Endothelial cell of umbilical vein (primary cell): ENCODE measurements around the gene ASL. TPM values are rescaled to one million over a fixed set of nuclear protein-coding genes. Genes with fewer than 3 reads are reported as not detected.
"Not testable (repeated sequence)": the region's sequence is repeated elsewhere in the genome, so short reads cannot be mapped to it uniquely, and the experiment has no call there.

Experiments
- Bru-seq: library from RNA; stranded (reverse); fragments of 400-500 nt; gene quantifications from one replicate; lab custom pipeline; 2021; lab: Mats Ljungman, UMichigan
- BruChase-seq, 2 experiments: library from RNA; stranded (reverse); fragments of 400-500 nt; gene quantifications; one replicate each; lab custom pipeline; 2021; lab: Mats Ljungman, UMichigan
- BruUV-seq: library from RNA; stranded (reverse); fragments of 400-500 nt; replicated peaks from 2 replicates; lab custom pipeline; 2021; lab: Mats Ljungman, UMichigan
- CTCF ChIA-PET: fragments of 300-600, 350-600 bp; sonication (Branson Sonifier 250); formaldehyde crosslinking; loops from one replicate; lab custom pipeline; 2021; ENCODE audit warnings: antibody characterized with exemption, inconsistent platforms; lab: Charles Lee
- POLR2A ChIA-PET: fragments of 300-600, 350-600 bp; sonication (Branson Sonifier 250); formaldehyde crosslinking; loops from one replicate; lab custom pipeline; 2021; ENCODE audit warnings: antibody characterized with exemption, inconsistent platforms; lab: Charles Lee
- DNase-seq: peaks from one replicate; pipeline ENCODE4 v3.0.0-alpha.2; 2011; ENCODE audit warnings: low read depth, low spot score
- FAIRE-seq: peaks from 2 replicates; lab custom pipeline; 2011; peaks lifted over from hg19 to GRCh38; lab: Jason Lieb, UNC
- H2AFZ ChIP-seq: 2 replicates; pipeline ENCODE4 v1.6.0; 2012; ENCODE audit warnings: low read depth, low read length, control low read depth, inconsistent platforms
- H3K27ac ChIP-seq: 2 replicates; pipeline ENCODE4 v1.5.1; 2011; ENCODE audit warnings: low read depth, mild to moderate bottlenecking, control low read depth, low read length, moderate library complexity; ENCODE audit not compliant: insufficient read depth
- H3K27me3 ChIP-seq, 2 experiments: 2 replicates each; pipeline versions ENCODE4 v1.6.0 to v1.6.1; 2011; ENCODE audit warnings: low read length in 2 of 2, mixed read lengths in 1 of 2; ENCODE audit not compliant: control insufficient read depth in 2 of 2, insufficient read depth in 2 of 2
- H3K36me3 ChIP-seq, 2 experiments: 2 replicates in 1 of 2; 3 replicates in 1 of 2; pipeline ENCODE4 v1.5.1; 2011; ENCODE audit warnings: low read length in 2 of 2, mild to moderate bottlenecking in 1 of 2, moderate library complexity in 1 of 2; ENCODE audit not compliant: control insufficient read depth in 2 of 2, insufficient read depth in 2 of 2; ENCODE audit errors: extremely low read depth in 1 of 2
- H3K4me1 ChIP-seq: 3 replicates; pipeline ENCODE4 v1.5.1; 2011; ENCODE audit warnings: mild to moderate bottlenecking, low read length; ENCODE audit not compliant: control insufficient read depth, insufficient read depth; ENCODE audit errors: extremely low read depth
- H3K4me2 ChIP-seq: 2 replicates; pipeline ENCODE4 v1.6.1; 2011; ENCODE audit warnings: low read length, control low read depth, mixed read lengths; ENCODE audit not compliant: insufficient read depth
- H3K4me3 ChIP-seq, 3 experiments: fragments of 200-600 bp in 1 of 3; sonication (generic), shearing (Covaris generic) in 1 of 3; replicated peaks in 1 of 3; 2 replicates each; pipeline ENCODE4 v1.5.1; 2011 to 2016; ENCODE audit warnings: control low read depth in 3 of 3, low read length in 3 of 3, mild to moderate bottlenecking in 2 of 3, inconsistent platforms in 1 of 3, low read depth in 1 of 3, moderate library complexity in 1 of 3; ENCODE audit not compliant: insufficient read depth in 1 of 3
- H3K79me2 ChIP-seq: 2 replicates; pipeline ENCODE4 v1.6.0; 2012; ENCODE audit warnings: low read length, inconsistent platforms; ENCODE audit not compliant: control insufficient read depth, insufficient read depth
- H3K9ac ChIP-seq: replicated peaks from 2 replicates; pipeline ENCODE3; 2011; ENCODE audit warnings: low read length, control low read depth; ENCODE audit not compliant: insufficient read depth; ENCODE audit errors: extremely low read depth
- H3K9me1 ChIP-seq: replicated peaks from 3 replicates; pipeline ENCODE4 v1.6.0; 2011; ENCODE audit warnings: mild to moderate bottlenecking, low read length; ENCODE audit not compliant: control insufficient read depth, insufficient read depth; ENCODE audit errors: extremely low read depth
- H3K9me3 ChIP-seq: replicated peaks from 2 replicates; pipeline ENCODE4 v1.5.1; 2012; ENCODE audit warnings: low read length, inconsistent platforms; ENCODE audit not compliant: control insufficient read depth, insufficient read depth
- H4K20me1 ChIP-seq: replicated peaks from 2 replicates; pipeline ENCODE3; 2011; ENCODE audit warnings: mild to moderate bottlenecking, low read length; ENCODE audit not compliant: control insufficient read depth, insufficient read depth; ENCODE audit errors: extremely low read depth
- MAX ChIP-seq: IDR thresholded peaks from 2 replicates; pipeline ENCODE4 v1.6.1; 2011; ENCODE audit not compliant: insufficient read depth, insufficient read length
- MYC ChIP-seq: IDR thresholded peaks from one replicate; pipeline ENCODE4 v1.6.1; 2011; ENCODE audit warnings: mild to moderate bottlenecking, low read depth, low read length
- POLR2A ChIP-seq: IDR thresholded peaks from 2 replicates; pipeline ENCODE4 v1.6.1; 2012; ENCODE audit warnings: low read depth, mild to moderate bottlenecking, control low read depth, low read length
- POLR2AphosphoS5 ChIP-seq: IDR thresholded peaks from 2 replicates; pipeline ENCODE4 v1.6.1; 2012; ENCODE audit warnings: low read depth, mild to moderate bottlenecking, control low read depth, low read length, moderate library complexity; ENCODE audit not compliant: insufficient read depth
- dilution Hi-C: fragments of 300-500 bp; cut with MboI; formaldehyde crosslinking; loops from one replicate; pipeline ENCODE4 v1.15.0; 2019; ENCODE audit warnings: low sequenced_read_pairs; ENCODE audit not compliant: extremely low pct_ligation_motif_present
- intact Hi-C: fragments of 100-400 bp; cut with micrococcal nuclease; formaldehyde crosslinking; loops from one replicate; pipeline ENCODE4 v1.10.0; 2022
- long read RNA-seq: library from polyadenylated mRNA; stranded (forward); transcript quantifications from one replicate; pipeline ENCODE4 v2.0.0, GENCODE V29; 2021
- polyA minus RNA-seq, 3 experiments: library from RNA; depleted of rRNA, polyadenylated mRNA; stranded (reverse); fragments of >200 nt; gene quantifications; 1 replicate in 1 of 3; 2 replicates in 2 of 3; pipeline ENCODE4 v1.2.3, GENCODE V29; 2011
- polyA plus RNA-seq, 4 experiments: library from polyadenylated mRNA; depleted of rRNA in 3 of 4; stranded (reverse) in 3 of 4; unstranded in 1 of 4; fragments of >200 nt; gene quantifications; 2 replicates each; pipeline versions ENCODE4 v1.2.1 to v1.2.3, GENCODE V29; 2011 to 2012; ENCODE audit warnings: missing spikeins in 1 of 4
- total RNA-seq: library from RNA; stranded (reverse); gene quantifications from 2 replicates; pipeline ENCODE4 v1.2.3, GENCODE V29; 2021

ASL gene
- total RNA-seq (48.4 and 50.5 TPM in 2 replicates), polyA plus RNA-seq (57.8 and 62.4 TPM in 2 replicates), polyA minus RNA-seq (33.8 and 37.0 TPM in 2 replicates), Bru-seq, nascent RNA (percentile 55 among the genes with signal in this experiment), BruChase-seq, experiment 1, labeled RNA remaining after a 6-hour chase (percentile 57 among the genes with signal in this experiment), BruChase-seq, experiment 2, labeled RNA remaining after a 2-hour chase (percentile 61 among the genes with signal in this experiment)
- polyA plus RNA-seq (2011; cell fraction: cytosol; rRNA removed): 41.1 and 45.6 TPM in 2 replicates
- polyA plus RNA-seq (2011; cell fraction: nucleus; rRNA removed): 104 and 108 TPM in 2 replicates
- polyA plus RNA-seq (2012): 35.0 and 38.4 TPM in 2 replicates
- 19.5 TPM for polyA minus RNA-seq (2011; cell fraction: cytosol; rRNA and poly(A)+ RNA removed)
- polyA minus RNA-seq (2011; cell fraction: nucleus; rRNA and poly(A)+ RNA removed): 15.5 and 31.3 TPM in 2 replicates
- long read RNA-seq, transcript ASL-205 (16 exons, 1,622 nt): major isoform, 56 of 357 reads
- long read RNA-seq, transcript ASL-201 (17 exons, 2,143 nt): minor isoform, 30 of 357 reads
- long read RNA-seq, transcript ASL-203 (15 exons, 1,765 nt): minor isoform, 11 of 357 reads
- long read RNA-seq, partial matches to known transcripts: 226 of 357 reads
- long read RNA-seq, other reads (novel, unspliced or antisense): 31 of 357 reads

- CTCF ChIA-PET: interaction anchor here (0.5 to 1.4 kb wide), 3 partner anchors 45 to 769 kb away, joined by 3 to 8 read pairs (median 3); no protein-coding TSS in a partner anchor
- Histone ChIP-seq H3K4me2 (peak within 1 kb of the TSS; percentile 63), H3K27ac (peak within 1 kb of the TSS; percentile 61), H3K4me3 (peak within 1 kb of the TSS; percentile 59 to 88 (median 75)), H3K9me1 (no peaks in the 10 kb centered on the region), H2AFZ (peak within 1 kb of the TSS; percentile 90), H4K20me1 (no peaks in the 10 kb centered on the region), H3K4me1 (peaks cover 11% of the 10 kb centered on the region), H3K9me3 (no peaks in the 10 kb centered on the region), H3K79me2 (peaks cover 14% of the 10 kb centered on the region), H3K27me3 (no peaks in the 10 kb centered on the region), H3K36me3 (peaks cover 0 to 2% of the 10 kb centered on the region in 2 experiments), H3K9ac (peak within 1 kb of the TSS; percentile 82)
- TSS peak; percentile 66 for BruUV-seq
- FAIRE-seq: peak; percentile 96
- POLR2A ChIA-PET: interaction anchor here (0.6 kb wide), 2 partner anchors 9 to 39 kb away, joined by 3 to 4 read pairs; partner anchors contain the start of gene CRCP
- peak; percentile 57 for TF ChIP-seq MAX
- TF ChIP-seq MYC: no peak
- TF ChIP-seq POLR2AphosphoS5: peak; percentile 92
- peak; percentile 86 for TF ChIP-seq POLR2A
- intact Hi-C loops: loop anchor here (1.0 kb wide), 2 partner anchors 45 to 417 kb away; no protein-coding TSS in a partner anchor
- DNase-seq: peak; percentile 93
- dilution Hi-C loops: no loop called here
Observed at GRCh38 chr7:66075590-66076461, at the start of gene ASL. Gene ASL (plus strand): TSS chr7:66075819. CDS start chr7:66076082, 263 bp downstream.

DNA sequence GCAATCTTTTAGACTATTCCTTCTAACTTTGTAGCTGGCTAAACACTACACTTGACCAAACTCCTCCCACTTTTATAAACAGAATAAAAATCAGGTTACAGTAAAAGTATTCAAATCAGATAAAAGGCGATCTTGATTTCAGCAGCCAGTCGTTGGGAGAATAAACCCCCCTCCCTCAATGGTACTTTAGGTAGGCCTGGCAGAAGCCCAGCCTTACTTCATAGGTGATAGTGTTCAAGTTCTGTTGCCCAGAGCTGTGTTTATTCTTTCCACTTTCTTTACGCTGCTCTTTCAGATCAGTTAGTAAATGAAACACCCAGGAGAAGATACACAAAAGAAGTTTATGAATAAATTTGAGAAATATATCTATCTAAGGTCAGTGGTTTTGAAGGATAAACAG is 47.3 kb upstream of the ASL start:
- H3K4me1 ChIP-seq, H4K20me1 ChIP-seq, H3K4me3 ChIP-seq, CTCF ChIA-PET, H3K27ac ChIP-seq, intact Hi-C loops, BruUV-seq, DNase-seq, H3K79me2 ChIP-seq, H2AFZ ChIP-seq, H3K9me3 ChIP-seq, H3K9ac ChIP-seq, H3K27me3 ChIP-seq, H3K9me1 ChIP-seq, H3K4me2 ChIP-seq, H3K36me3 ChIP-seq, dilution Hi-C loops: not testable (repeated sequence)
- POLR2A ChIA-PET: interaction anchor here (0.5 kb wide), 1 partner anchor 86 kb away, joined by 3 read pairs; the partner anchor contains the start of gene CRCP
- peak; percentile 53 for FAIRE-seq
